Measurements from ENCODE around the gene MGRN1. TPM values are rescaled to one million over a fixed set of nuclear protein-coding genes. Genes with fewer than 3 reads are reported as not detected.
A peak's percentile ranks its signal among the peaks of the same experiment; 100 is the strongest.

The MGRN1 gene
- polyA plus RNA-seq, 3 donors, result 3.7 to 48.2 (median 4.7) TPM

- TF ChIP-seq, protein P1, sequence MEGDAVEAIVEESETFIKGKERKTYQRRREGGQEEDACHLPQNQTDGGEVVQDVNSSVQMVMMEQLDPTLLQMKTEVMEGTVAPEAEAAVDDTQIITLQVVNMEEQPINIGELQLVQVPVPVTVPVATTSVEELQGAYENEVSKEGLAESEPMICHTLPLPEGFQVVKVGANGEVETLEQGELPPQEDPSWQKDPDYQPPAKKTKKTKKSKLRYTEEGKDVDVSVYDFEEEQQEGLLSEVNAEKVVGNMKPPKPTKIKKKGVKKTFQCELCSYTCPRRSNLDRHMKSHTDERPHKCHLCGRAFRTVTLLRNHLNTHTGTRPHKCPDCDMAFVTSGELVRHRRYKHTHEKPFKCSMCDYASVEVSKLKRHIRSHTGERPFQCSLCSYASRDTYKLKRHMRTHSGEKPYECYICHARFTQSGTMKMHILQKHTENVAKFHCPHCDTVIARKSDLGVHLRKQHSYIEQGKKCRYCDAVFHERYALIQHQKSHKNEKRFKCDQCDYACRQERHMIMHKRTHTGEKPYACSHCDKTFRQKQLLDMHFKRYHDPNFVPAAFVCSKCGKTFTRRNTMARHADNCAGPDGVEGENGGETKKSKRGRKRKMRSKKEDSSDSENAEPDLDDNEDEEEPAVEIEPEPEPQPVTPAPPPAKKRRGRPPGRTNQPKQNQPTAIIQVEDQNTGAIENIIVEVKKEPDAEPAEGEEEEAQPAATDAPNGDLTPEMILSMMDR (IDR thresholded peaks at IDR 0.05), result no peak
- H3K4me3 Mint-ChIP-seq, result no peak overlapping the region
- H3K27ac Mint-ChIP-seq, result peak overlapping the region in 4 of 7 donors; percentile 35 to 63 (median 50)
- H3K9me3 ChIP-seq (replicated peaks in 1 of 2; ENCODE audit: control insufficient read depth in 1 of 2, insufficient read depth in 1 of 2, low read length in 2 of 2), result no peaks in the 10 kb centered on the region
- intact Hi-C loops (cut with micrococcal nuclease), result no loop called here
- peaks cover 100% of the 10 kb centered on the region for H3K79me2 ChIP-seq (ENCODE audit: insufficient read depth, low read length)
- no peak for DNase-seq
- no peak overlapping the region for H2AFZ ChIP-seq (ENCODE audit: insufficient read depth, low read depth, low read length, poor library complexity, severe bottlenecking)
- H4K20me1 ChIP-seq (ENCODE audit: insufficient read depth, low read length), result peaks cover 99% of the 10 kb centered on the region
- H3K9me3 Mint-ChIP-seq, result peaks cover 0 to 4% (median 0%) of the 10 kb centered on the region in 7 donors
- H3K4me1 ChIP-seq (ENCODE audit: control insufficient read depth in 1 of 2, insufficient read depth in 2 of 2, low read length in 2 of 2), result peaks cover 14 to 26% of the 10 kb centered on the region in 2 donors
- no peak overlapping the region for H3K9ac ChIP-seq (ENCODE audit: insufficient read depth, low read length, poor library complexity, severe bottlenecking)
- peaks cover 0 to 4% (median 2%) of the 10 kb centered on the region in 3 donors for H3K27me3 Mint-ChIP-seq (ENCODE audit: low read depth in 3 of 3)
- H3K4me2 ChIP-seq (replicated peaks; ENCODE audit: extremely low read depth, low read length, poor library complexity, severe bottlenecking), result no peak overlapping the region
- peaks cover 34% of the 10 kb centered on the region for H3K4me1 Mint-ChIP-seq
- H3K27me3 ChIP-seq (ENCODE audit: control insufficient read depth in 2 of 2, insufficient read depth in 2 of 2, low read length in 2 of 2), result no peaks in the 10 kb centered on the region
- 90% methylated on average over 10 of the region's 13 CpGs for WGBS (ENCODE audit: insufficient coverage)
- H3K27ac ChIP-seq (ENCODE audit: low read depth in 1 of 2, low read length in 2 of 2), result peak overlapping the region in 1 of 2 donors; percentile 32
- peaks cover 32 to 54% of the 10 kb centered on the region in 2 donors for H3K36me3 ChIP-seq (replicated peaks in 1 of 2; ENCODE audit: control insufficient read depth in 1 of 2, insufficient read depth in 2 of 2, low read length in 2 of 2)
- H3K36me3 Mint-ChIP-seq, result peaks cover 33 to 62% of the 10 kb centered on the region in 2 donors
- no peak overlapping the region for H3K4me3 ChIP-seq (replicated peaks in 1 of 3; ENCODE audit: low read depth in 2 of 3, low read length in 3 of 3)
Observed at GRCh38 chr16:4636196-4636595, 11.6 kb downstream of the MGRN1 start.

GRCh38 chr16:4637501-4638166, 13.0 kb downstream of the MGRN1 start:
- Mint-ChIP-seq H3K36me3 (peaks cover 33 to 55% of the 10 kb centered on the region in 2 donors), H3K9me3 (no peaks in the 10 kb centered on the region), H3K4me1 (peaks cover 37% of the 10 kb centered on the region), H3K27me3 (ENCODE audit: low read depth in 3 of 3) (peaks cover 0 to 4% (median 2%) of the 10 kb centered on the region in 3 donors), H3K4me3 (no peak overlapping the region), H3K27ac (peak overlapping the region in 3 of 7 donors; percentile 6 to 40 (median 22))
- Histone ChIP-seq H3K79me2 (ENCODE audit: insufficient read depth, low read length) (peaks cover 100% of the 10 kb centered on the region), H2AFZ (ENCODE audit: insufficient read depth, low read depth, low read length, poor library complexity, severe bottlenecking) (no peak overlapping the region), H3K9me3 (replicated peaks in 1 of 2; ENCODE audit: control insufficient read depth in 1 of 2, insufficient read depth in 1 of 2, low read length in 2 of 2) (no peaks in the 10 kb centered on the region), H3K36me3 (replicated peaks in 1 of 2; ENCODE audit: control insufficient read depth in 1 of 2, insufficient read depth in 2 of 2, low read length in 2 of 2) (peaks cover 32 to 54% of the 10 kb centered on the region in 2 donors), H3K9ac (ENCODE audit: insufficient read depth, low read length, poor library complexity, severe bottlenecking) (no peak overlapping the region), H3K4me2 (replicated peaks; ENCODE audit: extremely low read depth, low read length, poor library complexity, severe bottlenecking) (no peak overlapping the region), H3K4me1 (ENCODE audit: control insufficient read depth in 1 of 2, insufficient read depth in 2 of 2, low read length in 2 of 2) (peaks cover 22 to 28% of the 10 kb centered on the region in 2 donors), H3K27ac (ENCODE audit: low read depth in 1 of 2, low read length in 2 of 2) (no peak overlapping the region), H4K20me1 (ENCODE audit: insufficient read depth, low read length) (peaks cover 99% of the 10 kb centered on the region), H3K4me3 (replicated peaks in 1 of 3; ENCODE audit: low read depth in 2 of 3, low read length in 3 of 3) (no peak overlapping the region), H3K27me3 (ENCODE audit: control insufficient read depth in 2 of 2, insufficient read depth in 2 of 2, low read length in 2 of 2) (no peaks in the 10 kb centered on the region)
- TF ChIP-seq, protein P1 (IDR thresholded peaks at IDR 0.05), result no peak
- 96% methylated on average over 17 of the region's 21 CpGs for WGBS (ENCODE audit: insufficient coverage)
- no peak for DNase-seq
- intact Hi-C loops (cut with micrococcal nuclease), result no loop called here

Data from CD14-positive monocyte (primary cell).